Measurements from ENCODE around the gene RAMACL. TPM values are rescaled to one million over a fixed set of nuclear protein-coding genes. Genes with fewer than 3 reads are reported as not detected.

The RAMACL gene
- total and polyA plus RNA-seq, 2 donors = 0.28 to 0.30 TPM

- Histone ChIP-seq H3K27ac (ENCODE audit: low read depth in 1 of 2, low read length in 1 of 2) (no peak overlapping the region), H3K4me1 (ENCODE audit: control insufficient read depth in 2 of 2, insufficient read depth in 2 of 2, low read length in 2 of 2) (no peaks in the 10 kb centered on the region)
Observed at GRCh38 chr6:166613027-166613426, 26.5 kb upstream of the RAMACL start.

DNA sequence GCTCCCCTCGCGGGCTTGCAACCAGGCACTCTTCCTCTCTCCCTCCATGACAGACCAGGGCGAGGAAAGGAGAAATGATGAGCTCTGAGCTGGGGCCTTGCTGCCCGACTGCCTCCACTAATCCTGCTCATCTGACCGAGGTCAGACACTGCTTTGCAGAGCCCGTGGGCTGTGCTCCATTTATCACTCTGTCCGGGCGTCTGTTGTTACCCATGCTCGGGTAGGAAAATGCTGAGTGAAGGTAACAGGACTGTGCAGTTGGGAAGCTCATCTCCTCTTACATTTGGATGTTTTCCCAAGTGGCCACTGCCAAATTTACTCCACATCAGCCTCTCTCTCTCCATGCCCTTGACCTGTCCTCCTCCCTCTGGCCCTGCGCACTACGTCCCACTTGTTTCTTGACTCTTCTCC lies 26.0 kb upstream of the RAMACL start:
- H3K9me3 ChIP-seq (ENCODE audit: control insufficient read depth in 2 of 2, insufficient read depth in 1 of 2, low read length in 1 of 2) = no peaks in the 10 kb centered on the region
- H3K4me1 ChIP-seq (ENCODE audit: control insufficient read depth in 2 of 2, insufficient read depth in 2 of 2, low read length in 2 of 2) = no peaks in the 10 kb centered on the region
- WGBS = 93% methylated on average over 11 of the region's 11 CpGs
- no peak overlapping the region for H3K4me3 ChIP-seq (ENCODE audit: low read length in 2 of 2)
- H3K27ac ChIP-seq (ENCODE audit: low read depth in 1 of 2, low read length in 1 of 2) = no peak overlapping the region
- no peaks in the 10 kb centered on the region for H3K36me3 ChIP-seq (ENCODE audit: control insufficient read depth in 2 of 2, insufficient read depth in 2 of 2, low read length in 1 of 2)
- DNase-seq (ENCODE audit: low read depth in 6 of 9, low spot score in 9 of 9) = no peak
- no peaks in the 10 kb centered on the region for H3K27me3 ChIP-seq (ENCODE audit: control insufficient read depth in 2 of 2, insufficient read depth in 1 of 2, low read length in 1 of 2)

More at GRCh38 chr6:166613027-166613426, 26.5 kb upstream of the RAMACL start:
- Histone ChIP-seq H3K36me3 (ENCODE audit: control insufficient read depth in 2 of 2, insufficient read depth in 2 of 2, low read length in 1 of 2) (no peaks in the 10 kb centered on the region), H3K27me3 (ENCODE audit: control insufficient read depth in 2 of 2, insufficient read depth in 1 of 2, low read length in 1 of 2) (no peaks in the 10 kb centered on the region), H3K4me3 (ENCODE audit: low read length in 2 of 2) (no peak overlapping the region), H3K9me3 (ENCODE audit: control insufficient read depth in 2 of 2, insufficient read depth in 1 of 2, low read length in 1 of 2) (no peaks in the 10 kb centered on the region)
- DNase-seq (ENCODE audit: low read depth in 6 of 9, low spot score in 9 of 9) = no peak
- WGBS = 93% methylated on average over 7 of the region's 7 CpGs

- Histone ChIP-seq H3K4me3 (ENCODE audit: low read length in 2 of 2) (no peak overlapping the region), H3K27me3 (ENCODE audit: control insufficient read depth in 2 of 2, insufficient read depth in 1 of 2, low read length in 1 of 2) (no peaks in the 10 kb centered on the region), H3K36me3 (ENCODE audit: control insufficient read depth in 2 of 2, insufficient read depth in 2 of 2, low read length in 1 of 2) (no peaks in the 10 kb centered on the region), H3K9me3 (ENCODE audit: control insufficient read depth in 2 of 2, insufficient read depth in 1 of 2, low read length in 1 of 2) (no peaks in the 10 kb centered on the region), H3K4me1 (ENCODE audit: control insufficient read depth in 2 of 2, insufficient read depth in 2 of 2, low read length in 2 of 2) (no peaks in the 10 kb centered on the region), H3K27ac (ENCODE audit: low read depth in 1 of 2, low read length in 1 of 2) (no peak overlapping the region)
- WGBS = 95% methylated on average over 4 of the region's 4 CpGs
- DNase-seq (ENCODE audit: low read depth in 6 of 9, low spot score in 9 of 9) = no peak
Observed at GRCh38 chr6:166611631-166612030, 25.2 kb upstream of the RAMACL start.

GRCh38 chr6:166610069-166610468 lies 23.6 kb upstream of the RAMACL start:
- H3K36me3 ChIP-seq (ENCODE audit: control insufficient read depth in 2 of 2, insufficient read depth in 2 of 2, low read length in 1 of 2) = no peaks in the 10 kb centered on the region
- H3K9me3 ChIP-seq (ENCODE audit: control insufficient read depth in 2 of 2, insufficient read depth in 1 of 2, low read length in 1 of 2) = no peaks in the 10 kb centered on the region
- no peak overlapping the region for H3K4me3 ChIP-seq (ENCODE audit: low read length in 2 of 2)
- no peaks in the 10 kb centered on the region for H3K4me1 ChIP-seq (ENCODE audit: control insufficient read depth in 2 of 2, insufficient read depth in 2 of 2, low read length in 2 of 2)
- no peak overlapping the region for H3K27ac ChIP-seq (ENCODE audit: low read depth in 1 of 2, low read length in 1 of 2)
- WGBS = 98% methylated on average over 9 of the region's 9 CpGs
- no peaks in the 10 kb centered on the region for H3K27me3 ChIP-seq (ENCODE audit: control insufficient read depth in 2 of 2, insufficient read depth in 1 of 2, low read length in 1 of 2)
- no peak for DNase-seq (ENCODE audit: low read depth in 6 of 9, low spot score in 9 of 9)

DNA sequence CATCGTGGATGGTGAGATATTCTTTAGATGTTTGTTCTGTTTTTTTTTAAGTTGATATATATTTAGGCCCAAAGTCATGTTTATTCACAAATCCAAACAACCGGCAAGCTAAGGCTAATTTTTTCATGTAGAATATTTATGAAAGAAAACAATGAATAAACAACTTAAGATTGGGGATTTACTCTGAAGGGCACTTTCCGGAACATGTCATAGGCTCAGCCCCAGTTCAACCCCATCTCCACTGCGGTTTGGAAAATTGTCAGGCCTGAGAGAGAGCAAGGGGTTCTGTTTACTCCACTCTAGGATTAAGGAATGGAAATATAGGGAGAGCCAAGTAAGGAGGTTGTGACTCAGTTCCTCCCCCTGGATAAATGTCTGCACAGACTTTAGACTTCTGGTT lies 22.3 kb upstream of the RAMACL start:
- 98% methylated on average over 4 of the region's 4 CpGs for WGBS
- DNase-seq (ENCODE audit: low read depth in 6 of 9, low spot score in 9 of 9) = no peak

DNA sequence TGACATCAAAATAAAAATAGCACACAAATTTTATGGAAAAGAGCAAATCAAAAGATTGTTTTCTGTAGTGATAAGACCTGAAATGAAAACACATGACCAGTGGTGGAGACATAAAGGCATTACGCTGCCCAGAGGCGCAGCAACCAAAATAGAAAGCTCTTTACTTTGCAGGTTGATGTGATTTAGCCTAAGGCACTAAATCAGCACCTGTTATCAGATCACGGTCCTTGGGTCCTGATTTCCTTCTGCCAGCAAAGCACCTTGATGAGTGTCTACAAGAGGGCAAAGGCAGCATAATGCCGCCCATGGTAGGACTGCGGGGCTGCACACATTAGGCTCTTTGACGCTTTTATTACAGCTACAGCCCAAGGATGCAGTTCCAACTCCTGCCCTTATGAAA lies 19.3 kb upstream of the RAMACL start:
- DNase-seq (ENCODE audit: low read depth in 6 of 9, low spot score in 9 of 9) = no peak
- WGBS = 99% methylated on average over 6 of the region's 6 CpGs
- Histone ChIP-seq H3K4me3 (ENCODE audit: low read length in 2 of 2) (no peak overlapping the region), H3K36me3 (ENCODE audit: control insufficient read depth in 2 of 2, insufficient read depth in 2 of 2, low read length in 1 of 2) (no peaks in the 10 kb centered on the region), H3K27ac (ENCODE audit: low read depth in 1 of 2, low read length in 1 of 2) (no peak overlapping the region), H3K27me3 (ENCODE audit: control insufficient read depth in 2 of 2, insufficient read depth in 1 of 2, low read length in 1 of 2) (no peaks in the 10 kb centered on the region), H3K9me3 (ENCODE audit: control insufficient read depth in 2 of 2, insufficient read depth in 1 of 2, low read length in 1 of 2) (no peaks in the 10 kb centered on the region), H3K4me1 (ENCODE audit: control insufficient read depth in 2 of 2, insufficient read depth in 2 of 2, low read length in 2 of 2) (no peaks in the 10 kb centered on the region)

More for the DNA sequence above, 22.3 kb upstream of the RAMACL start:
- H3K9me3 ChIP-seq (ENCODE audit: control insufficient read depth in 2 of 2, insufficient read depth in 1 of 2, low read length in 1 of 2) = no peaks in the 10 kb centered on the region
- H3K4me1 ChIP-seq (ENCODE audit: control insufficient read depth in 2 of 2, insufficient read depth in 2 of 2, low read length in 2 of 2) = no peaks in the 10 kb centered on the region
- H3K27me3 ChIP-seq (ENCODE audit: control insufficient read depth in 2 of 2, insufficient read depth in 1 of 2, low read length in 1 of 2) = no peaks in the 10 kb centered on the region
- no peak overlapping the region for H3K27ac ChIP-seq (ENCODE audit: low read depth in 1 of 2, low read length in 1 of 2)
- no peak overlapping the region for H3K4me3 ChIP-seq (ENCODE audit: low read length in 2 of 2)
- no peaks in the 10 kb centered on the region for H3K36me3 ChIP-seq (ENCODE audit: control insufficient read depth in 2 of 2, insufficient read depth in 2 of 2, low read length in 1 of 2)

DNA sequence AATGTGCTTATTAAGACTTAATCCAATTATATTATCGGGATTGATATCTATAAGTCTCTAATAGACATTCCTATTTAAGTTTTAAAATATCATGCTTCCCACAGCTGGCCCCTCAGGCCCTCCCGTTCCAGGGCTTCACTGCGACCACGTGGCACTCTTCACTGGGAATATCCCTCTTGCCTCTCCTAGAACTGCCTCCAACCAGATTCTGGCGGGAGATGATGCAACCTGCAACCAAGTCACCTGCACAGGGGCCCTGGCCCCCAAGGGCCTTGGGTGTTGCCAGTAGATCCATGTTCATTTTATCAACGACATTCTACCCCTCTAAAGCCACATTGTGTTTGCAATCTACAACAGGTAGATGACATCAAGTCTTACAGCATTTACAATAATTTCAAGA lies 18.4 kb upstream of the RAMACL start:
- 97% methylated on average over 6 of the region's 6 CpGs for WGBS
- Histone ChIP-seq H3K36me3 (ENCODE audit: control insufficient read depth in 2 of 2, insufficient read depth in 2 of 2, low read length in 1 of 2) (no peaks in the 10 kb centered on the region), H3K4me3 (ENCODE audit: low read length in 2 of 2) (no peak overlapping the region), H3K9me3 (ENCODE audit: control insufficient read depth in 2 of 2, insufficient read depth in 1 of 2, low read length in 1 of 2) (no peaks in the 10 kb centered on the region), H3K27me3 (ENCODE audit: control insufficient read depth in 2 of 2, insufficient read depth in 1 of 2, low read length in 1 of 2) (no peaks in the 10 kb centered on the region), H3K27ac (ENCODE audit: low read depth in 1 of 2, low read length in 1 of 2) (no peak overlapping the region), H3K4me1 (ENCODE audit: control insufficient read depth in 2 of 2, insufficient read depth in 2 of 2, low read length in 2 of 2) (no peaks in the 10 kb centered on the region)
- DNase-seq (ENCODE audit: low read depth in 6 of 9, low spot score in 9 of 9) = no peak

GRCh38 chr6:166604328-166604727 lies 17.9 kb upstream of the RAMACL start:
- H3K9me3 ChIP-seq (ENCODE audit: control insufficient read depth in 2 of 2, insufficient read depth in 1 of 2, low read length in 1 of 2) = no peaks in the 10 kb centered on the region
- WGBS = 97% methylated on average over 9 of the region's 9 CpGs
- H3K4me3 ChIP-seq (ENCODE audit: low read length in 2 of 2) = no peak overlapping the region
- H3K27me3 ChIP-seq (ENCODE audit: control insufficient read depth in 2 of 2, insufficient read depth in 1 of 2, low read length in 1 of 2) = no peaks in the 10 kb centered on the region
- no peak for DNase-seq (ENCODE audit: low read depth in 6 of 9, low spot score in 9 of 9)
- H3K27ac ChIP-seq (ENCODE audit: low read depth in 1 of 2, low read length in 1 of 2) = no peak overlapping the region
- H3K36me3 ChIP-seq (ENCODE audit: control insufficient read depth in 2 of 2, insufficient read depth in 2 of 2, low read length in 1 of 2) = no peaks in the 10 kb centered on the region
- no peaks in the 10 kb centered on the region for H3K4me1 ChIP-seq (ENCODE audit: control insufficient read depth in 2 of 2, insufficient read depth in 2 of 2, low read length in 2 of 2)

GRCh38 chr6:166603043-166603690 lies 16.7 kb upstream of the RAMACL start:
- H3K4me1 ChIP-seq (ENCODE audit: control insufficient read depth in 2 of 2, insufficient read depth in 2 of 2, low read length in 2 of 2) = no peaks in the 10 kb centered on the region
- H3K27me3 ChIP-seq (ENCODE audit: control insufficient read depth in 2 of 2, insufficient read depth in 1 of 2, low read length in 1 of 2) = no peaks in the 10 kb centered on the region
- no peak for DNase-seq (ENCODE audit: low read depth in 6 of 9, low spot score in 9 of 9)
- no peaks in the 10 kb centered on the region for H3K36me3 ChIP-seq (ENCODE audit: control insufficient read depth in 2 of 2, insufficient read depth in 2 of 2, low read length in 1 of 2)
- H3K4me3 ChIP-seq (ENCODE audit: low read length in 2 of 2) = no peak overlapping the region
- H3K27ac ChIP-seq (ENCODE audit: low read depth in 1 of 2, low read length in 1 of 2) = no peak overlapping the region
- WGBS = 93% methylated on average over 14 of the region's 14 CpGs
- no peaks in the 10 kb centered on the region for H3K9me3 ChIP-seq (ENCODE audit: control insufficient read depth in 2 of 2, insufficient read depth in 1 of 2, low read length in 1 of 2)

Measured in thymus (tissue), 11 donors.